Stromal cell of bone marrow (primary cell): ENCODE results near the gene AJM1.
"Not testable (repeated sequence)": the region's sequence is repeated elsewhere in the genome, so short reads cannot be mapped to it uniquely, and the experiment has no call there.

Experiments used
- DNase-seq: peaks from one replicate; pipeline ENCODE4 v3.0.0-alpha.2; 2012; ENCODE audit warnings: low read depth

AJM1 gene

GRCh38 chr9:136856541-136857141 is 14.4 kb downstream of the AJM1 start:
- no peak for DNase-seq

- no peak for DNase-seq
Observed at GRCh38 chr9:136857166-136857565, 14.9 kb downstream of the AJM1 start.

- no peak for DNase-seq
Observed at GRCh38 chr9:136857581-136858412, 15.5 kb downstream of the AJM1 start.

- DNase-seq: no peak
Observed at GRCh38 chr9:136858452-136858843, 16.2 kb downstream of the AJM1 start.

GRCh38 chr9:136858844-136859757 is 16.8 kb downstream of the AJM1 start:
- no peak for DNase-seq

- DNase-seq: no peak
Observed at GRCh38 chr9:136860529-136860928, 18.3 kb downstream of the AJM1 start.

GRCh38 chr9:136860933-136861873 is 18.9 kb downstream of the AJM1 start:
- DNase-seq: no peak

- DNase-seq: no peak
Observed at GRCh38 chr9:136861874-136862457, 19.7 kb downstream of the AJM1 start.

GRCh38 chr9:136862849-136863622 is 20.8 kb downstream of the AJM1 start:
- no peak for DNase-seq

- DNase-seq: no peak
Observed at GRCh38 chr9:136863623-136864273, 21.5 kb downstream of the AJM1 start.

GRCh38 chr9:136865041-136865767 is 22.9 kb downstream of the AJM1 start:
- DNase-seq: no peak

GRCh38 chr9:136865768-136866103 is 23.5 kb downstream of the AJM1 start:
- no peak for DNase-seq

GRCh38 chr9:136866898-136867421 is 24.7 kb downstream of the AJM1 start:
- DNase-seq: not testable (repeated sequence)

GRCh38 chr9:136867480-136867879 is 25.2 kb downstream of the AJM1 start:
- no peak for DNase-seq

- no peak for DNase-seq
Observed at GRCh38 chr9:136867917-136868316, 25.6 kb downstream of the AJM1 start.

GRCh38 chr9:136868644-136869043 is 26.4 kb downstream of the AJM1 start:
- no peak for DNase-seq

- DNase-seq: not testable (repeated sequence)
Observed at GRCh38 chr9:136869611-136870010, 27.3 kb downstream of the AJM1 start.

GRCh38 chr9:136875155-136875554 is 32.9 kb downstream of the AJM1 start:
- DNase-seq: no peak

GRCh38 chr9:136876476-136876875 is 34.2 kb downstream of the AJM1 start:
- no peak for DNase-seq
